NCI-H1694 (cell line): ENCODE data around the gene OVOL1.
A peak's percentile ranks its signal among the peaks of the same experiment; 100 is the strongest.

ENCODE experiments used
- DNase-seq: peaks from one replicate; lab custom pipeline; 2025; lab: John Stamatoyannopoulos, UW

The OVOL1 gene

GRCh38 chr11:65777821-65778361, 9.0 kb upstream of the OVOL1 start:
- no peak for DNase-seq

DNA sequence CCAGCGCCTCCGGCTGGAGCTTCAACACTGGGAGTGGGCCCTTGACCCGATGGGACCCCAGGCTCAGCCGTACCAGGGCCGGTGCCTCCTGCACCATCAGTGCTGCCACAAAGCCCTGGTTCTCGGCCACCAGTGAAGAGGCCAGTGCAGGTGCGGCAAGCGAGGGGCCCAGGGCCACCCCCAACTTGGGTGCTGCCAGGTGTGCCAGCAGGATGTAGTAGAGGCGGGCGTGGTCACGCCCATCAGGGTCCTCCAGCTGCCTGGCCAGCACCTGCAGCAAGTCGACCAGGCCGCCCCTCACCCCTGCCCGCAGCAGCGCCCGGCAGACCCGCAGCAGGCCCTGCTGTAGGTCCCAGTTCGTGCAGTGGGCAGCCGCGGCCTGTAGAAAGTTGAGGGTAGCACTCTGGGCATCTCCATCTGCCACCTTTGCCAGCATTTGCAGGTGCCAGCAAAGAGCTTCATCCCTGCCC, 8.4 kb upstream of the OVOL1 start:
- no peak for DNase-seq

GRCh38 chr11:65778901-65779668, 7.8 kb upstream of the OVOL1 start:
- no peak for DNase-seq

DNA sequence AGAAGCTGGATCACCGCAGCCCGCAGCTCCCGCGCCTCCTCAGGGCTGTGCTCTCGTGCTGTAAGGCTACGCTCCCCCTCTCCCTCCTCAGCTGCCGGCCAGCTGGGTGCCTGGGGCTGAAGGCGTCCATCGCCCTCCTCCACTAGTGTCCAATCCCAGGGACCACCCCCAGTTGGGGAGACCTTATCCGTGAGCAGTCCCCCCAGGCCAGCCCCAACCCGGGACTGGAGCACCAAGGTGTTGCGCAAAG, 7.3 kb upstream of the OVOL1 start:
- no peak for DNase-seq

- DNase-seq: peak; percentile 44
Measured at GRCh38 chr11:65779919-65780769, 6.7 kb upstream of the OVOL1 start.

- DNase-seq: no peak
Measured at GRCh38 chr11:65780770-65781151, 6.1 kb upstream of the OVOL1 start, which contains the start of gene AP5B1. Gene AP5B1, minus strand, starts transcription at chr11:65780976. Its CDS starts 385 bp downstream, at chr11:65780591.

DNA sequence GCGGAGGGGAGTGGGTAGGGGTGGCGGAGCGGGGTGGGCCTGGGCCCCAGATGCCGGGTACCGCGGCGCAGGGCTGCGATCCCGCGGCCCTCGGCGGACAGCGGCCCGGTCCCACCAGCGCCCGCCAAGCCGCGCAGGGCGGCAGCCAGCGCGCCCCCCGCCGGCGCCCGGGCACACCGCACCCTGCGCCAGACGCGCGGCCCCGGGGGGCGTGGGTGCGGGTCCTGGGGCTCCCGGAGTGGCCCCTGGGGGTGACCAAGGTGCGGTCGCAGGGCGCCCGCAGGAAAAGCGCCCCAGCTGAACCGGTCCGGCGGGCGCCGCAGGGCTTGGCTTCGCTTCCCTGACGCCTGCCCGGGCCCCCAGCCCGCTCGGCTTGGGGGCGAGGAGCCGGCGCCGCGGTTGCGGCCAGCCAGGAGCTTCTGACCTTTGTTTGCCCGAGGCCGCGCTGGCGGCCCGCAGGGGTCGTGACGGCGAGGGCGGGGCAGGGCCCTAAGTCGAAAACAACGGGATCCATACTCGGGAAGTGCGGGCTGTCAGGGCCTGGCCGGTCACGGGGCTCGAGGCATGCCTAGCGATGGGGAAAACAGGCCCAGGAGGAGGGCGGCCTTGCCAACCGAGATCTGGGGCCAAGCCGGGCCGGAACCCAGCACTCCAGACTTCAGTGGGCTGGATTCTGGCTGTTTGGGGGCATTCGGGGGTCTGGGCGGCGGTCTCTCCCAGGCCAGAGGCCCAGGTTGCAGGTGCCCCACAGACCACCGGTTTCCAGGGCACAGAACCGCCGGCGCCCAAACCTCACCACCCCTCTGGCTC, 5.5 kb upstream of the OVOL1 start:
- DNase-seq: no peak

DNA sequence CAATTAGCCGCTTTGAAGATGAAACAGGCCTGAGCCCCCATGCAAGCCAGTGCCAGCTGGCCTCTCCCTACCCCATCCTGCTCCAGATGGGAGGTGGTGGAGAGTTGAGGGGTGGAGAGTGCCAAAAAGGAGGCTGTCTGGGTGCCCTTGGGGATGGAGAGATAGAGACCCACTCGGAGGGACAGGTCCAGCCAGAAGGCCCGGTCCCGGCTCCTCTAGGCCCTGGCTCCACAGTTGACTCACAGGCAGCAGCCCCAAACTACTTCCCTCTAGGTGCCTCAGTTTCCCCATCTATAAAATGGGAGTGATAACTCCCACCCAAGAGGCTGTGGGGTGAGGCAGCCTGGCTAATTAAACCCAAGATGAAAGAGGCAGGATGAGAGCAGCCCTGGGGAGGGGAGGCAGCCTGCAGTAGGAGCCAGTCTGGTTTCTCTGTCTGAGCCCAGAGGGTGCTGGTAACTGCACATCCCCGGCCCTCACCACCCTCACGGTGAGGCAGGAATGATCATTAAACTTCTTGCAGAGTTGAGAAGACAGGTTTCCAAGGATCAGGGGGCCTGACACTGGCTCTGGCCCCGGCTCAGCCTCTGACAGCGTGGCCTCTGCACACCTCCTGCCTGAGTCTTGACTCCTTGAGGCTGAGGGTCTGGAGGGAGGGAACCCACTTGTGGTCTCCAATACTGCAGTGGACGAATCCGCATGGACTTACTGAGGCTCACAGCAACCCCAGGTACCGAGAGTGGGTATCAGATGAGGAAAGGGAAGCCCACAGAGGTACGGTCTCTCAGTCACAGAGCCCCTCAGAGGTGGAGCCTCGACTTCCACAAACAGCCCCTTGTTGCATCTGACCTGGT, 4.7 kb upstream of the OVOL1 start:
- no peak for DNase-seq

- DNase-seq: no peak
Measured at GRCh38 chr11:65782816-65783228, 4.0 kb upstream of the OVOL1 start.

DNA sequence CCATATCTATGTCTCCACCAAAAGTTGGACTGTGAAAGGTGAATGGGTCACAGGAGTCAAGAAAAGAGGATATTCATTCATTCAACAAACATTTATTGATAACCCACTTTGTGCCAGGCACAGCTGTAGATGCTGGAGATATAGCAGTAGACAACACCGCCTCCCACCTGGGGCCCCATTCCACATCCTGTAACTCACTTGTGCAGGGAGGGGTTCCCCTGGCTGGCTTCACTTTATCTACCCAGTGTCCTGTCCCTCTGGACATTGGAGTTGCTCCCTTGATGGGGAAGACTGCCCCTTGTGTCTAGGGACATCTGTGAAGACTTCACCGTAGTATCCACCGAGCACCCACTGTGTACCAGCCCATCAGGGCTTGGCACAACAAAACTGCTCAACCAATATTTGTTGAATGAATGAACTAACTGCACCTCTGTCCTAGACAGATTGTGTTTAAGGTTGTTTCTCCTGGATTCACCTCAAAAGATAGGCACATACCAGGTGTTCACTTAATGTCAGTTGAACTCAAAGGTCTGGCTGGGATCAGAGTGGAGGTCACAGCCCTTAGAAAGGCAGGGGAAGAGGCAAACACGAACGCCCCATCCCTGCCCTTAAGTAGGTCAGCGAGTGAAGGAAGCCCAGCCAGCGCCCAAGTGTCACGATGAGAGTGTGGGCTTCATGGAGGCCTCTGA, 1.4 kb upstream of the OVOL1 start:
- DNase-seq: no peak

DNA sequence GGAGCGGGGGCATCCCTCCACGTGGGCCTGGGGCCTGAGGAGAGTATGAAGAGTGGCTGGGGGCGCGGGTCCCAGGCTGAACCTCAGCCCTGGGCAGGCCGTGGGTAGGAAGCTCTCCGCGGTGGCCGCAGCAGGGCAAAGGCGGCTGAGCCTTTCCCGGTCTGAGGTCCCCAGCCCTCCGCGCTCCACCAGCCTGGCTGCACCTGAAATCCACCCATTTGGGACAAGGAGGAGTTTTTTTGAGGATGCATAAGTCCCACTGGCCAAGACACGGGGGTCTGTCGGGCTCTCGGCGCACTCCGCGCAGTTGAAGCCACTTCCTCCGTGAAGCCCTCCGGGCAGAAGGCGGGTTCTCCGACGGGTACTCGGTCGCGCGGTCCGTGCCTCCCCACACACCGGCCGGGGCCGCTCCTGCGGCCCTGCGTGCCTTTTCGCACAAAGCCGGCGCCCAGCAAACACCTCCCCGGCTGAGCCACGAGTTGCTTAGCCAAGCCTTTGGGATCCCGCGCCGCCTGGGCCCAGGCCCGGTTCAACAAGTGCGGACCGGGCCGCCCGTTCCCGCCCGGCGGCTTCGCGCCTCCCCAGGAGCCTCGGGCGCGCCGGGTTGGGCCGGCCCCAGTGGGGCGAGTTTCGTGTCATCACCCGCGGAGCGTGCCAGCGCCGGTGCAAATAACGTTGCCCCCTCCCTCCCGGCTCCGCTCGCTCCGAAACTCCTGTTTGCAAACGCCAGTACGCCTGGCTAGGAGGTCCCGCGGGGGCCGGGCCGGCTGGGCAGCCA, 666 bp upstream of the OVOL1 start:
- DNase-seq: no peak

- DNase-seq: no peak
Measured at GRCh38 chr11:65787649-65788622, 1.1 kb downstream of the OVOL1 start.

DNA sequence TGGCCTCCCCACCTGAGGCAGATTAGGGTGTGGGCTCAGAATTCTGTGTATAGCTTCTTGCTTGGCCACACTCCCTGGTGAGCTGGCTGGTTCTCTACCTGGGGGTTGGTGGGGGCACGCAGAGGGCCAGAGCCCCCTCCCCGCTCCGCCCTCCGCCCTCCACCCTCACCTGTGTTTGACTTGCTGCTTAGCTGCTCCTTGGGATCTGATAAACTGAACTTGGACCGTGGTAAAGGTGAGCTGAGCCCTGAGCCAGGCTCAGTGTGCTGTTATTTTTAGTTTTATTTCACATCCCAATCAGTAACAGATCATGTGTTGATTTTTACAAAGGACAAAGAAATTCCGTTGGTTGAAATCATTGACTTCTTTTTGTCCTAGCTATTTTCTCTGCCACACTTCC, 2.0 kb downstream of the OVOL1 start:
- DNase-seq: no peak

- DNase-seq: no peak
Measured at GRCh38 chr11:65789230-65790103, 2.6 kb downstream of the OVOL1 start.

DNA sequence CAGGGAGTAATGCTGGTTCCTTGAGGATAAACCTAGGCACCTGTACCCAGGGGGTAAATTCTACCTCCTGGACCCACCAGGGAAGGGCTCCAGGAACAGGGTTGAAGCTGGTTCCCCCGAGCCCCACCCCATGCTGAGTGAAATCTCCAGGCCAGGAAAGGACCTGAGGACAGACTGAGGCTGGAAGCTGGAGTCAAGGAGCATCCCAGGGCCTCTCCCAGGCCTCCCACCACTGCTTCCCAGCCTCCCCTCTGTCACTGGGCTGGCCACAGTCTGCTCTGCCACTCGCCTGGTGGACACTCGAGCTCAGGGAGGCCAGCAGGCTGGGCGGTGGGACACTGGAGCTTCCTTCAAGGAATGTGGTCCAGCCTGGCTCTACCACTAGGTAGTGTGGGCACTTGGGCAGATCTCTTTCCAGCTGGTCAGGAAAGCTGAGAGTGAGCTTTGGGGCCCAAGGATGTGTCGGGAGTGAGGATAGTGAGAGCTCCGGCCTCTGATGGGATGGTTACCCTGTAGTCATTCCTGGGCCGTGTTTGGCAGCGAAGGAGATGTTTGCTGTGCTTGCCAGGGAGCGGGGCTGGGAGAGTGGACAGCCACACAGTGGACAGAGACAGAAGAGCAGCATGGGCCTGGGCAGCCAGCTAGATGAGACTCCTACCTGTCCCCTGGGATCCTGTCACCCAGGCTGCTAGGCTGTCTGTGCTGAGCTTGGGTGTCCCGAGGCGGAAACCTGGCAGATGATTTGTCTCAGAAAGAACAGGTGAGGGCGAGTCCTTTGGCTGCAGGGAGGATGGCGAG, 3.4 kb downstream of the OVOL1 start:
- no peak for DNase-seq

GRCh38 chr11:65790902-65791650, 4.2 kb downstream of the OVOL1 start:
- no peak for DNase-seq
